Mammary epithelial cell (primary cell): ENCODE measurements around the gene TGM2.

Experiments used
- CTCF ChIP-seq, 2 donors: IDR thresholded peaks in 1 of 2; conservative IDR thresholded peaks in 1 of 2; 2 replicates each; pipeline ENCODE4 v1.5.1; 2011 to 2012; ENCODE audit warnings: inconsistent platforms in 2 of 2, low read length in 2 of 2, mild to moderate bottlenecking in 2 of 2, control low read depth in 1 of 2, low read depth in 1 of 2; ENCODE audit not compliant: insufficient read depth in 1 of 2; ENCODE audit errors: extremely low read depth in 1 of 2
- EZH2 ChIP-seq: IDR thresholded peaks from 2 replicates; pipeline ENCODE4 v1.6.1; 2012; ENCODE audit warnings: low read length, inconsistent platforms, borderline replicate concordance

- TF ChIP-seq CTCF (conservative IDR thresholded peaks at IDR 0.05 in 1 of 2, IDR thresholded peaks at IDR 0.05 in 1 of 2; ENCODE audit: extremely low read depth in 1 of 2, insufficient read depth in 1 of 2, low read depth in 1 of 2, low read length in 2 of 2), result no peak
- no peak for TF ChIP-seq EZH2
Observed at GRCh38 chr20:38161412-38161774, 3.7 kb downstream of the TGM2 start.
